HCT116 (cell line): ENCODE data around the gene MFAP1.

ENCODE experiments used
- EZH2 ChIP-seq: fragments of 200-600 bp; sonication (generic); IDR thresholded peaks from 2 replicates; pipeline ENCODE4 v1.6.1; 2017; ENCODE audit warnings: antibody characterized with exemption, mixed run types
- EZH2phosphoT487 ChIP-seq: fragments of 200-600 bp; IDR thresholded peaks from 2 replicates; pipeline ENCODE4 v1.6.1; 2018; ENCODE audit warnings: antibody characterized with exemption, borderline replicate concordance
- POLR2A ChIP-seq: IDR thresholded peaks from 2 replicates; pipeline ENCODE4 v1.7.0; 2011; ENCODE audit warnings: borderline replicate concordance; ENCODE audit not compliant: insufficient read depth, insufficient read length; ENCODE audit errors: extremely low read depth
- SP1 ChIP-seq: IDR thresholded peaks from 2 replicates; pipeline ENCODE4 v1.6.1; 2012; ENCODE audit warnings: low read depth
- TF ChIP-seq, protein P1 (sequence below), 3 experiments: fragments of 200-600 bp in 1 of 3; sonication (generic) in 1 of 3; IDR thresholded peaks in 2 of 3; conservative IDR thresholded peaks in 1 of 3; 2 replicates each; pipeline ENCODE4 v1.5.1; 2012 to 2017; ENCODE audit warnings: low read depth in 2 of 3, low read length in 2 of 3, antibody characterized with exemption in 1 of 3, borderline replicate concordance in 1 of 3, control low read depth in 1 of 3, mild to moderate bottlenecking in 1 of 3, mixed read lengths in 1 of 3, mixed run types in 1 of 3, moderate library complexity in 1 of 3; ENCODE audit not compliant: insufficient read depth in 1 of 3

DNA sequence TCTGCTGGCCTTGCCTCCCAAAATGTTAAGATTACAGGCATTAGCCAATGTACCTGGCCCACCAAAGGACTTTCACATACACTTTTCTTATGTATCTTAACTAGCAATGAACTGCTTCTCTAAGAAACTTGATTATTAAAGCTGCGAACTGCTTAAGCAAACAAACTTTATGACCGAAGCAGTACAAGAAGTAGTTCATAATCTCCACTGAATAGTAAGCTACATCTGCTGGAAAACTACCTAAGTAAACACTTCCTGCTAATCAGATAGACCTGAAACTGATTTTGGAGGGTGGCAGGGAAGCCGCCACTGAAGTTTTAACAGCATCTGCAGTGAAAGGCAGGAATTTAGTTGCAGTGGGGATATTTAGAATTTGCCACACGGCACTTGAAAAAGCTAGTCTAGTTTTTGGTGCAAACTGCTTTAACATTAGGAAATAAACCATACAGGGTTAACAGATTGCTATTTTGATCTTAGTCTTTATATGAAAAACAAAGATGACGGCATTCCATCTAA, 16.0 kb downstream of the MFAP1 start:
- TF ChIP-seq, protein P1, sequence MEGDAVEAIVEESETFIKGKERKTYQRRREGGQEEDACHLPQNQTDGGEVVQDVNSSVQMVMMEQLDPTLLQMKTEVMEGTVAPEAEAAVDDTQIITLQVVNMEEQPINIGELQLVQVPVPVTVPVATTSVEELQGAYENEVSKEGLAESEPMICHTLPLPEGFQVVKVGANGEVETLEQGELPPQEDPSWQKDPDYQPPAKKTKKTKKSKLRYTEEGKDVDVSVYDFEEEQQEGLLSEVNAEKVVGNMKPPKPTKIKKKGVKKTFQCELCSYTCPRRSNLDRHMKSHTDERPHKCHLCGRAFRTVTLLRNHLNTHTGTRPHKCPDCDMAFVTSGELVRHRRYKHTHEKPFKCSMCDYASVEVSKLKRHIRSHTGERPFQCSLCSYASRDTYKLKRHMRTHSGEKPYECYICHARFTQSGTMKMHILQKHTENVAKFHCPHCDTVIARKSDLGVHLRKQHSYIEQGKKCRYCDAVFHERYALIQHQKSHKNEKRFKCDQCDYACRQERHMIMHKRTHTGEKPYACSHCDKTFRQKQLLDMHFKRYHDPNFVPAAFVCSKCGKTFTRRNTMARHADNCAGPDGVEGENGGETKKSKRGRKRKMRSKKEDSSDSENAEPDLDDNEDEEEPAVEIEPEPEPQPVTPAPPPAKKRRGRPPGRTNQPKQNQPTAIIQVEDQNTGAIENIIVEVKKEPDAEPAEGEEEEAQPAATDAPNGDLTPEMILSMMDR (IDR thresholded peaks at IDR 0.05 in 2 of 3, conservative IDR thresholded peaks at IDR 0.05 in 1 of 3; ENCODE audit: borderline replicate concordance in 1 of 3, insufficient read depth in 1 of 3, low read depth in 2 of 3, low read length in 2 of 3): no peak
- TF ChIP-seq EZH2phosphoT487: no peak
- TF ChIP-seq POLR2A: no peak
- no peak for TF ChIP-seq EZH2
- TF ChIP-seq SP1: no peak
